Liver (tissue), 9 donors: ENCODE results near the gene ARHGEF2. TPM values are rescaled to one million over a fixed set of nuclear protein-coding genes. Genes with fewer than 3 reads are reported as not detected.

Source experiments
- DNase-seq: peaks from one replicate; pipeline ENCODE4 v3.0.0-alpha.2; 2017; ENCODE audit warnings: low spot score
- H3K27ac ChIP-seq, 2 donors: one replicate each; pipeline ENCODE4 v1.7.0; 2013; ENCODE audit warnings: inconsistent platforms in 2 of 2, low read length in 2 of 2, control low read depth in 1 of 2, low read depth in 1 of 2, mild to moderate bottlenecking in 1 of 2
- H3K27me3 ChIP-seq, 4 donors: one replicate each; pipeline versions ENCODE4 v1.6.1 to v1.7.0; 2013; ENCODE audit warnings: low read length in 3 of 4, inconsistent platforms in 1 of 4, mild to moderate bottlenecking in 1 of 4, moderate library complexity in 1 of 4; ENCODE audit not compliant: control insufficient read depth in 4 of 4, insufficient read depth in 4 of 4
- H3K36me3 ChIP-seq, 4 donors: one replicate each; pipeline versions ENCODE4 v1.6.1 to v1.7.0; 2013; ENCODE audit warnings: low read length in 3 of 4, mild to moderate bottlenecking in 3 of 4, low read depth in 1 of 4, moderate library complexity in 1 of 4; ENCODE audit not compliant: control insufficient read depth in 4 of 4, insufficient read depth in 3 of 4
- H3K4me1 ChIP-seq, 4 donors: one replicate each; pipeline versions ENCODE4 v1.6.1 to v1.7.0; 2013; ENCODE audit warnings: low read length in 3 of 4, mild to moderate bottlenecking in 3 of 4, moderate library complexity in 1 of 4; ENCODE audit not compliant: control insufficient read depth in 4 of 4, insufficient read depth in 4 of 4
- H3K4me3 ChIP-seq, 3 donors: one replicate each; pipeline versions ENCODE4 v1.6.1 to v1.7.0; 2013; ENCODE audit warnings: low read length in 3 of 3, control low read depth in 1 of 3, low read depth in 1 of 3, mild to moderate bottlenecking in 1 of 3
- H3K9ac ChIP-seq, 2 donors: one replicate each; pipeline ENCODE4 v1.7.0; 2013; ENCODE audit warnings: low read length in 2 of 2, mild to moderate bottlenecking in 2 of 2, moderate library complexity in 2 of 2, control low read depth in 1 of 2, low read depth in 1 of 2
- H3K9me3 ChIP-seq, 4 donors: one replicate each; pipeline versions ENCODE4 v1.6.1 to v1.7.0; 2013; ENCODE audit warnings: low read length in 3 of 4; ENCODE audit not compliant: control insufficient read depth in 4 of 4
- ATF3 ChIP-seq: IDR thresholded peaks from 2 replicates; pipeline ENCODE4 v1.6.1; 2016; ENCODE audit warnings: antibody characterized with exemption
- CTCF ChIP-seq: fragments of 150-350 bp; IDR thresholded peaks from 2 replicates; pipeline ENCODE4 v1.5.1; 2017; ENCODE audit warnings: improper control_type of control experiment, low read depth, low read length; ENCODE audit not compliant: missing input control
- EGR1 ChIP-seq, 2 donors: IDR thresholded peaks; 2 replicates each; pipeline ENCODE4 v1.6.1; 2016 to 2018; ENCODE audit warnings: antibody characterized with exemption in 2 of 2, low read depth in 2 of 2
- FOXA1 ChIP-seq: IDR thresholded peaks from 2 replicates; pipeline ENCODE4 v1.6.1; 2016; ENCODE audit warnings: antibody characterized with exemption
- GABPA ChIP-seq, 2 donors: IDR thresholded peaks in 1 of 2; conservative IDR thresholded peaks in 1 of 2; 2 replicates each; pipeline ENCODE4 v1.6.1; 2016; ENCODE audit warnings: antibody characterized with exemption in 2 of 2, mild to moderate bottlenecking in 1 of 2, moderate library complexity in 1 of 2
- HNF4A ChIP-seq, 2 donors: conservative IDR thresholded peaks; 2 replicates each; pipeline ENCODE4 v1.6.1; 2016; ENCODE audit warnings: antibody characterized with exemption in 2 of 2, mild to moderate bottlenecking in 2 of 2
- HNF4G ChIP-seq: IDR thresholded peaks from 2 replicates; pipeline ENCODE4 v1.6.1; 2016; ENCODE audit warnings: antibody characterized with exemption
- MAX ChIP-seq: IDR thresholded peaks from 2 replicates; pipeline ENCODE4 v1.6.1; 2016; ENCODE audit warnings: antibody characterized with exemption
- NR2F2 ChIP-seq: IDR thresholded peaks from 2 replicates; pipeline ENCODE4 v1.6.1; 2016; ENCODE audit warnings: antibody characterized with exemption
- RAD21 ChIP-seq, 2 donors: IDR thresholded peaks; 2 replicates each; pipeline ENCODE4 v1.6.1; 2016; ENCODE audit warnings: antibody characterized with exemption in 2 of 2, mild to moderate bottlenecking in 2 of 2
- REST ChIP-seq: IDR thresholded peaks from 2 replicates; pipeline ENCODE4 v1.6.1; 2016; ENCODE audit warnings: antibody characterized with exemption, mild to moderate bottlenecking
- RXRA ChIP-seq, 2 donors: IDR thresholded peaks; 2 replicates each; pipeline ENCODE4 v1.6.1; 2017 to 2018; ENCODE audit warnings: antibody characterized with exemption in 2 of 2, mild to moderate bottlenecking in 1 of 2
- SP1 ChIP-seq: IDR thresholded peaks from 2 replicates; pipeline ENCODE4 v1.6.1; 2018; ENCODE audit warnings: antibody characterized with exemption, mild to moderate bottlenecking
- TAF1 ChIP-seq: conservative IDR thresholded peaks from 2 replicates; pipeline ENCODE4 v1.6.1; 2016; ENCODE audit warnings: antibody characterized with exemption, mild to moderate bottlenecking
- YY1 ChIP-seq: IDR thresholded peaks from 2 replicates; pipeline ENCODE4 v1.6.1; 2016; ENCODE audit warnings: antibody characterized with exemption, mild to moderate bottlenecking
- WGBS: extraction: QIAGEN DNeasy Blood & Tissue Kit; methylation state at CpG from one replicate; pipeline ENCODE4 v1.1.7; 2013; 5-methylcytosine and 5-hydroxymethylcytosine counted together
- polyA plus RNA-seq, 2 donors: library from polyadenylated mRNA; stranded (reverse) in 1 of 2; unstranded in 1 of 2; fragments of 200-250 nt in 1 of 2; fragments of >200 nt in 1 of 2; fragmentation: Nextera tagmentation in 1 of 2; extraction: Ambion mirVana in 1 of 2; gene quantifications; one replicate each; pipeline versions ENCODE4 v1.2.1 to v1.2.3, GENCODE V29; 2013 to 2015
- total RNA-seq, 2 donors: library from RNA; depleted of rRNA; stranded (reverse); fragments of >200 nt; gene quantifications; one replicate each; pipeline ENCODE4 v1.2.3, GENCODE V29; 2014
- donor health status: healthy.
- donor health status: healthy.
- donor health status: healthy.
- donor health status: healthy.
- donor health status: healthy.

Gene ARHGEF2
- total and polyA plus RNA-seq, 4 donors, result 3.2 to 59.1 (median 10.3) TPM

GRCh38 chr1:155982106-155982505 lies 3.8 kb upstream of the ARHGEF2 start:
- no peak for DNase-seq
- Histone ChIP-seq H3K27me3 (no peaks in the 10 kb centered on the region), H3K36me3 (no peaks in the 10 kb centered on the region), H3K9me3 (no peaks in the 10 kb centered on the region), H3K9ac (no peak overlapping the region), H3K4me1 (peaks cover 0 to 13% (median 4%) of the 10 kb centered on the region in 4 donors), H3K4me3 (no peak overlapping the region), H3K27ac (no peak overlapping the region)
- 88% methylated on average over 7 of the region's 7 CpGs for WGBS
- TF ChIP-seq NR2F2, result no peak
- TF ChIP-seq YY1, result no peak
- no peak for TF ChIP-seq SP1
- no peak for TF ChIP-seq HNF4G
- no peak for TF ChIP-seq RAD21 (IDR thresholded peaks at IDR 0.05)

- no peaks in the 10 kb centered on the region for H3K27me3 ChIP-seq
- no peak overlapping the region for H3K4me3 ChIP-seq
- 64% methylated on average over 6 of the region's 6 CpGs for WGBS
- no peak overlapping the region for H3K9ac ChIP-seq
- TF ChIP-seq EGR1 (IDR thresholded peaks at IDR 0.05; ENCODE audit: low read depth in 2 of 2) (no peak), RXRA (IDR thresholded peaks at IDR 0.05) (no peak), HNF4A (conservative IDR thresholded peaks at IDR 0.05) (peak; percentile 10), REST (no peak)
- peak; percentile 56 for DNase-seq
- peak overlapping the region in 1 of 2 donors; percentile 15 for H3K27ac ChIP-seq
- H3K9me3 ChIP-seq, result no peaks in the 10 kb centered on the region
- peaks cover 0 to 18% (median 8%) of the 10 kb centered on the region in 4 donors for H3K4me1 ChIP-seq
- no peaks in the 10 kb centered on the region for H3K36me3 ChIP-seq
These were observed 3.1 kb upstream of the ARHGEF2 start for GRCh38 chr1:155981266-155982088.

- 63% methylated on average over 4 of the region's 4 CpGs for WGBS
- Histone ChIP-seq H3K9me3 (no peaks in the 10 kb centered on the region), H3K36me3 (no peaks in the 10 kb centered on the region), H3K9ac (peak overlapping the region in 1 of 2 donors; percentile 32), H3K27me3 (no peaks in the 10 kb centered on the region), H3K4me3 (peak overlapping the region in 1 of 3 donors; percentile 80), H3K4me1 (peaks cover 6 to 18% (median 9%) of the 10 kb centered on the region in 4 donors), H3K27ac (peak overlapping the region; percentile 80 to 92)
- peak; percentile 71 for DNase-seq
- TF ChIP-seq NR2F2, result no peak
- no peak for TF ChIP-seq REST
- TF ChIP-seq FOXA1, result no peak
- no peak for TF ChIP-seq EGR1 (IDR thresholded peaks at IDR 0.05; ENCODE audit: low read depth in 2 of 2)
- no peak for TF ChIP-seq HNF4G
- no peak for TF ChIP-seq HNF4A (conservative IDR thresholded peaks at IDR 0.05)
- no peak for TF ChIP-seq RXRA (IDR thresholded peaks at IDR 0.05)
- TF ChIP-seq MAX, result no peak
- TF ChIP-seq GABPA (IDR thresholded peaks at IDR 0.05 in 1 of 2, conservative IDR thresholded peaks at IDR 0.05 in 1 of 2), result no peak
- no peak for TF ChIP-seq YY1
- TF ChIP-seq ATF3, result no peak
- TF ChIP-seq CTCF, result no peak
- TF ChIP-seq TAF1, result no peak
These were observed 1.4 kb upstream of the ARHGEF2 start for GRCh38 chr1:155979597-155980343.
